HG03460 (cell line): ENCODE measurements around the gene CPSF4L.
"Not testable (repeated sequence)": the region's sequence is repeated elsewhere in the genome, so short reads cannot be mapped to it uniquely, and the experiment has no call there.

Experiments used
- ATAC-seq: cut with Tn5 transposase; IDR thresholded peaks from one replicate; pipeline ENCODE4 v1.9.1; 2021; ENCODE audit not compliant: unreplicated experiment

CPSF4L gene

DNA sequence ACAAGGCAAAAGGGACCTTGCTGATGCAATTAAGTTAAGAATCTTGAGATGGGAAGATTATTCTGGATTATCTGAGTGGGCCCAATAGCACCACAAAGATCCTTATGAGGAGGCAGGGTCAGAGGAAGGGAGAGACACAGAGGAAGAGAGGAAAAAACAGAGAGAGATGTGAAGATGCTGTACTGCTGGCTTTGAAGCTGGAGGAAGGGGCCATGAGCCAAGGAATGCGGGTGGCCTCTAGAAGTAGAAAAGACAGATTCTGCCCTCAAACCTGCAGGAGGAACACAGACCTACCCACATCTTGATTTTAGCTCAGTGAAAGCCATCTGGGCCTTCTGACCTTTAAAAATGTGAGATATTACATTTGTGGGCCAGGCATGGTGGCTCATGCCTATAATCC lies 8.1 kb upstream of the CPSF4L start:
- no peak for ATAC-seq

GRCh38 chr17:73269329-73269615 lies 7.6 kb upstream of the CPSF4L start:
- no peak for ATAC-seq

DNA sequence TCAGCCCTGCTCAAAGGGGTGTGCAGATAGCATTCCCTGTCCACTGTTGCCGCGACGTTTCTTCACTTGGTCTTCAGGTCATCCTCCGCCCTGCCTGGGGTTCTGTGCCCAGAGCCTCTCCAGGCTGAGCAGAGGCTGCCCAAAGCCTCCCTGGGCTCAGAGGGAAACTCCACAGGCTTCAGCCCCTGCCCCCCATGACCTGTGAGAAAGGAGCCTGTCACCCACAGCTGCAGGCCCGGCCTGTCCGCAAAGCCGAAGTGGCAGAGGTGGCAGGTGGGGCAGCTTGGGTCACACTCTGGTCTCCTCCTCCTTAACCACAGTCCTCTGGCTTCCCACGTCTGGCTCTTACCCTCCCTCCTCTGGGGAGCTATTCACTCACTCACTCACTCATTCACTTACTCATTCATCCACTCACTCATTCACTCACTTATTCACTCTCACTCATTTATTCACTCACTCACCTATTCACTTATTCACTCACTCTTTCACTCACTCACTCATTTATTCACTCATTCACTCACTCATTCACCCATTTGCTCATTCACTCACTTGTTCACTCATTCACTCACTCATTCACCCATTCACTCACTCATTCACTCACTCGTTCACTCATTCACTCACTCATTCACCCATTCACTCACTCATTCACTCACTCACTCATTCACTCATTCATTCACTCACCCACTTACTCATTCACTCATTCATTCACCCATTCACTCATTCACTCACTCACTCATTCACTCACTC lies 7.1 kb upstream of the CPSF4L start:
- ATAC-seq = no peak

DNA sequence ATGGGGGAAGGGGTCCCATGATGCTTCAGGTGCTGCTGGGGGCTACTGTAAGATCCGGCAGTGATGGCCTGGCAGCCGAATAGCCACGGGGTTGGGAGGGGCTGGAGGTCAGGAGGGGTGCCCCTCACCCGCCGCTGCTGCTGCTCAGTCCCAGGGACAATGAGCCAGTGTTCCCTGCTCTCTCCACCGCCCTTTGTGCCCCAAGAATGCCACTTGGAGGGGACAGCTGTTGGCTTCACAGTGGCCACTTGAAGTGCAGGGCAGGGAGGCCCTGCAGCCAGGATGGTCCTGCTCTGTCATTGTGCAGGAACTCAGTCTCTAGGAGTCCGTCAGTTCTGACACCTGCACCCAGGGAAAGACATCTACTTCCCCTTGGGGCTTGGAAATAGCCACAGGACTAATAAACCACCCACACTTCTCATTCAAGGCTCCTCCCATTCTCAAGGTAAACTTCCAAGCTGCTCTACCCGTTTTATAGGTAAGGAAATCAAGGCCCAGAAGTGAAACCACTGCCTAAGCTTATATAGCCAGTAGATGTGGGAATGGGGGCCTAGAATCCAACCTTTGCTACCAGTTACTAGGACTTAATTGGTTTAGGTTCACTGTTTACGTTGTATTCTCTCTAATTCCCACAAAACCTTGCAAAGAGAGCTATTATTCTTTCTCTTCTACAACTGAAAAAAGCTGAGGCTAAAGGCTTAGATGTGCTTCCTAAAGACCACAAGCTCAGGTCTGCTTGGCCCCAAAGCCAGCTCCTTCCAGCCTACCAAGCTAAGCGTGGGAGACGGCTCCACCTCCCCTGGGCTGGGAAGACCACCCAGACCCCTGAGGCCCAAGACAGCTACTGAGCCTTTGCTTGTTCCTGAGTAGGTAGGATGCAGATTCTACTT lies 6.2 kb upstream of the CPSF4L start:
- no peak for ATAC-seq

GRCh38 chr17:73266796-73267195 lies 5.1 kb upstream of the CPSF4L start:
- ATAC-seq = no peak

DNA sequence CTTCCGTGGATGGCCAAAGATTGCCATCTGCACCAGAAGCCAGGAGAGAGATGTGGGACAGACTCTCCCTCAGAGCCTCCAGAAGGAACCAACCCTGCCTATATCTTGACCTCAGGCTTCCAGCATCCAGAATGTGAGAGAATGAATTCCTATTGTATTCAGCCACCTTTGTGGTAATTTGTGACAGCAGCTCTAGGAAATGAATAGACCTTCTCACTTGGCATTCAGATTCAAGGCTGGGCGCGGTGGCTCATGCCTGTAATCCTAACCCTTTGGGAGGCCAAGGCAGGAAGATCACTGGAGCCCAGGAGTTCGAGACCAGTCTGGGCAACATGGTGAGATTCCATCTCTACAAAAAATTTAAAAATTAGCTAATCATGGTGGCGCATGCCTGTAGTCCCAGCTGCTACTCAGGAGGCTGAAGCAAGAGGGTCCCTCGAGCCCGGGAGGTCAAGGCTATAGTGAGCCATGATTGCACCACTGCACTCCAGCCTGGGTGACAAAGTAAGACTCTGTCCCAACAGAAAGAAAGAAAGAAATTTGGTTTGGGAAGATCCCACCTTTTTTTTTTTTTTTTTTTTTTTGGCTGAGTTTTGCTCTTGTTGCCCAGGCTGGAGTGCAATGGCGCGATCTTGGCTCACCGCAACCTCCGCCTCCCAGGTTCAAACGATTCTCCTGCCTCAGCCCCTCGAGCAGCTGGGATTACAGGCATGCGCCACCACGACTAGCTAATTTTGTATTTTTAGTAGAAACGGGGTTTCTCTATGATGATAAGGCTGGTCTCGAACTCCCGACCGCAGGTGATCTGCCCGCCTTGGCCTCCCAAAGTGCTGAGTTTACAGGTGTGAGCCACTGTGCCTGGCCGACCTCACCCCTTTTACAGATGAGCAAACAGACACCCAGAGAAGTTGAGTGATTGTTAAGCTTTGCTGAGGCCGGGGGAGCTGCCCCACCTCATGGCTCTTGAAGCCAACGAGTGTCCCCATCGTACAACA lies 4.3 kb upstream of the CPSF4L start:
- no peak for ATAC-seq

- not testable (repeated sequence) for ATAC-seq
Observed at GRCh38 chr17:73264448-73264847, 2.8 kb upstream of the CPSF4L start.

- no peak for ATAC-seq
Observed at GRCh38 chr17:73262676-73263642, 1.3 kb upstream of the CPSF4L start.

- no peak for ATAC-seq
Observed at GRCh38 chr17:73261952-73262675, 434 bp upstream of the CPSF4L start.

DNA sequence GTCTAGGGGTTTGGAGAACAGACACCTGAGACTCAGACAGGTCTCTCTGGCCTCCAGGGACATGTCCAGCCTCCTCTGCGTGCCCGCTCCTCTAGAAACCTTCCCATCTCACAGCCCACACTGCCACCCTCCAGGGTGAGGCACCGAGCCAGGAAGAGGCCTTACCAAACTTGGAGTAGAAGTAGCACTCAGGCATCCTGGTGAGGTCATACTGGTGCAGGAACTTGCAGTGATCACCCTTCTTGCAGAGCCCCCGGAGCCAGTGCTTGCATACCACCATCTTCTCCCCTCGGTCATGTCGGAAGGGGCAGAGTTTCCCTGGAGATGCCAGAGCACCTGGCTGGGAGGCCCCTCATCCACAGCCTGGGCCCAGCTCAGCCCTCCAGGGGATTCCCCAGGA lies 4.2 kb downstream of the CPSF4L start:
- no peak for ATAC-seq

- ATAC-seq = no peak
Observed at GRCh38 chr17:73256220-73256619, 5.5 kb downstream of the CPSF4L start.

DNA sequence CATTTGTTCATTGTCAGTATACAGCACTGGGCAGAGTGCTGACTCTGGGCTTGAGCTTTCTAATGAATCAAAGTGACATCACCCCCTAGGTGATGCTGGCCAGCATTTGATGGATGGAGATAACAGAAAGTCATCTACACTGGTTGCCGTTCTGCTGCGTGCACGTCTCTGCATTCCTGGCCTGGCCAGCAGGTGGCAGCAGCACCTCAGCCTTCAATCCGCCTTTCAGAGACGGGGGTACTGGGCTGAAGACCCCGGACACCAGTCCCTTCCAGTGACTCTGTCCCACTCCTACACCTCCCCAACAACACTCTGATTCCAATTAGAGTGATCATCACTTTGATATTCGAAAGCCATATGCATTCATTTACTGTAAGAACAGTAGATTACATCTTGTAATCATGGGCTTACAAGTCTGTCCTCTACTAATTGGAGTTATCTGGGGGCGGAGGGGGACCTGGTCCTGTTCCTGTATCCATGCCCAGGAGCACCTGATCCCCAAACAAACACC lies 6.0 kb downstream of the CPSF4L start:
- ATAC-seq = no peak

DNA sequence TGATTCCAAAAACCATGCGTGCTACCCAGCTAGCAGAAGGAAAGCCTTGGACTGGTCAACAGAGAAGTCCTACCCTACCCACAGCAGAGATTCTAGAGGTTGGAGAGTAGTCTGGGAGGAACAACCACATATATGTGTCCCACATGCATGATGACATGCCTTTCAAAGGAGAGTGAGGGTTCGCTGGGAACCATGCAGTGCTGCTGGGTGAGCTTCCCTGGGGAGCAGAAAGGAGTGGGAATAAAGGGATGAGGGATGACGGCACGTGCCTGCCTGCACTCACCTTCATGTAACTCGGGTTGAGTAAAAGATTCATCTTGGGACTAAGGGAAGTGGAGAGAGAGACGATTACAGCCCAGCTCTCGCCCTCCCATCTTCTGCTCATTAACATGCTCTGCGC lies 9.8 kb downstream of the CPSF4L start:
- ATAC-seq = no peak

- ATAC-seq = no peak
Observed at GRCh38 chr17:73250851-73251640, 10.6 kb downstream of the CPSF4L start.

- no peak for ATAC-seq
Observed at GRCh38 chr17:73249700-73250099, 12.0 kb downstream of the CPSF4L start.

DNA sequence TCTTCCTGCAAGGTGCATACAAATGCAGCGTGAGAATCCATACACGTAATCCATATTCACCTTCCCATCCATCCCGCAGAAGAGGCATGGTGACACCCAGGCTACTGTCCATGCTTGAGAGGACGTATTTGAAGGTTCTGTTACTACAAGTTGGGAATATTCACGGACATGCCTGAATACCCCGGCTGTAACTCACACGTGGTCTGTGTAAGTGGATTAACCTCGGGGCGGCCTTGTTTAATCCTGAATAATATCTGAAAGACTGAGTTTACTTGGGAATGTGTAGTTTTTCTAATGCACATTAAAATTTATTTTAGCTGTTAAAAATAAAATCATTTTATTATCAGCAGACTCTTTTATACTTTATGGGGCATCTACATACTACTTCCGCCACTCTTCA lies 13.1 kb downstream of the CPSF4L start:
- ATAC-seq = no peak

DNA sequence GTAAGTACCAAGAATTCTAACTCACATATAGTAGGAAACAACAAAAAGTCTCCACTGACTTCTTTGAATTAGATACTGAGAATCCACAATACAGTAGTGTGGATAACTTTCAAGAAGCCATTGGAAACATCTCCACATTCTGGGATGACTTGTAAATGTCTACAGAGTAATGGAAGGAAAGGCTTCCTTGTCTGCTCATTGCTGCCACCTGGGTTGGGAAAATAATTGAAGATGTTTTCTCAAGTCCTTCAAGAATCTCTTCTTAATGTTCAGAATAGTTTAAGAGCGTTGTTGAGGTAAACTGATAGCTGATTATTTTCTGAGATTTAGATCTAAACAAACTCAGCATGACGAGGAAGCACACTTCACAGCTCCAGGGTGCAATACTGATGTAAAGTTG lies 14.0 kb downstream of the CPSF4L start:
- ATAC-seq = no peak

GRCh38 chr17:73240561-73240960 lies 21.1 kb downstream of the CPSF4L start:
- ATAC-seq = no peak
